ENCODE measurements around the gene OGFR. TPM values are rescaled to one million over a fixed set of nuclear protein-coding genes. Genes with fewer than 3 reads are reported as not detected.

OGFR gene
- total RNA-seq, 1 experiment from 2014 or later, result 73.6 TPM

DNA sequence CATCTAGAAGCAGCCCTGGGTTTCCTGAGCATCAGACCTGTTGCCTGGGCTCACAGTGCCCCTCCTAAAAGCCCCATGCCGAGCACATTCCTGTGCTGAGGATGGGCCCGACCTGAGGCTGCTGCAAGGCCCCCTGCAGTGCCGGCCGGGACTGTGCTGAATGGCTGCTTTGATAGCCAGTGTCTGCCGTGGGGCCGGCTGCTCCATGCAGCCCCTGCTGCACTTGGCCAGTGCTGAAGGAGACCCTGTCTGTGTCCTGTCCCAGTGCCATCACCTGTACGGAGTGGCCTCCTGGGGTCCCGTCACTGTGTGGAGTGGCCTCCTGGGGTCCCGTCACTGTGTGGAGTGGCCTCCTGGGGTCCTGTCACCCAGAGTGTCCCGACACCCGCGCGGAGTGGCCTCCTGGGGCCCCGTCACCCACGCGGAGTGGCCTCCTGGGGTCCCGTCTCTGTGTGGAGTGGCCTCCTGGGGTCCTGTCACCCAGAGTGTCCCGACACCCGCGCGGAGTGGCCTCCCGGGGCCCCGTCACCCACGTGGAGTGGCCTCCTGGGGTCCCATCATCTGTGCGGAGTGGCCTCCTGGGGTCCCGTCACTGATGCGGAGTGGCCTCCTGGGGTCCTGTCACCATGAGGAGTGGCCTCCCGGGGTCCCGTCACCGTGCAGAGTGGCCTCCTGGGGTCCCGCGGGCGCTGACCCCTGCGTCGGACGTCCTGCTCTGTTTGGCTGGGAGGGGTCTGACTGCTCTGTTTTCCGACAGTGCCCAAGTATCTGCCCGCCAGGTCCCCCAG, 19.2 kb downstream of the OGFR start:
- no peaks in the 10 kb centered on the region for H3K36me3 ChIP-seq (ENCODE audit: control insufficient read depth in 1 of 2, insufficient read depth in 2 of 2, low read length in 2 of 2)
- no TSS peak for BruUV-seq (replicated peaks)
- H3K4me2 ChIP-seq (ENCODE audit: low read length), result peak overlapping the region; percentile 82
- intact Hi-C loops (cut with micrococcal nuclease), result loop anchor here (2.0 kb wide), 1 partner anchor 185 kb away; no protein-coding TSS in a partner anchor
- H3K27me3 ChIP-seq (ENCODE audit: insufficient read depth, low read length), result no peaks in the 10 kb centered on the region
- 0 out of 2 replicates have a peak overlapping the region, but pooled peaks have one; percentile 45 for H3K9ac ChIP-seq (ENCODE audit: low read length)
- no peak overlapping the region for H3K4me3 ChIP-seq (replicated peaks in 1 of 2; ENCODE audit: low read depth in 1 of 2, low read length in 2 of 2)
- ChIA-PET POLR2A (interaction anchor here (0.9 to 1.2 kb wide), 2 partner anchors 38 kb away, joined by 3 read pairs; partner anchors contain the start of gene TCFL5), CTCF (interaction anchor here (0.6 to 1.8 kb wide), 6 partner anchors 24 to 247 kb away, joined by 3 to 9 read pairs (median 5); partner anchors contain the start of gene TCFL5), RAD21 (ENCODE audit: low non-redundant PET in 1 of 2, low total read pairs in 2 of 2, uncharacterized antibody in 2 of 2, unreplicated experiment in 2 of 2) (no interaction called here)
- no peaks in the 10 kb centered on the region for H3K79me2 ChIP-seq (ENCODE audit: insufficient read depth, low read length)
- H3K27ac ChIP-seq (ENCODE audit: low read depth, low read length), result peak overlapping the region; percentile 51; the same call in 1 of the 2 replicates
- DNase-seq (ENCODE audit: low read depth, low spot score) (no peak), ATAC-seq (no peak)
- no peak overlapping the region for H2AFZ ChIP-seq (ENCODE audit: low read depth, low read length, poor library complexity, severe bottlenecking)
- peaks cover 43 to 49% of the 10 kb centered on the region in 2 experiments for H3K4me1 ChIP-seq (ENCODE audit: control insufficient read depth in 1 of 2, insufficient read depth in 2 of 2, low read length in 2 of 2)
- no peaks in the 10 kb centered on the region for H4K20me1 ChIP-seq (ENCODE audit: insufficient read depth)
- TF ChIP-seq RAD21 (IDR thresholded peaks at IDR 0.05; ENCODE audit: low read depth) (no peak), CBX3 (IDR thresholded peaks at IDR 0.05; ENCODE audit: low read depth) (no peak), ZFX (IDR thresholded peaks at IDR 0.05) (no peak)
- H3K9me3 ChIP-seq (ENCODE audit: control insufficient read depth in 1 of 2, insufficient read depth in 1 of 2, low read depth in 1 of 2, low read length in 2 of 2), result no peaks in the 10 kb centered on the region
- no peaks in the 10 kb centered on the region for H3K9me2 ChIP-seq (ENCODE audit: insufficient read depth)

DNA sequence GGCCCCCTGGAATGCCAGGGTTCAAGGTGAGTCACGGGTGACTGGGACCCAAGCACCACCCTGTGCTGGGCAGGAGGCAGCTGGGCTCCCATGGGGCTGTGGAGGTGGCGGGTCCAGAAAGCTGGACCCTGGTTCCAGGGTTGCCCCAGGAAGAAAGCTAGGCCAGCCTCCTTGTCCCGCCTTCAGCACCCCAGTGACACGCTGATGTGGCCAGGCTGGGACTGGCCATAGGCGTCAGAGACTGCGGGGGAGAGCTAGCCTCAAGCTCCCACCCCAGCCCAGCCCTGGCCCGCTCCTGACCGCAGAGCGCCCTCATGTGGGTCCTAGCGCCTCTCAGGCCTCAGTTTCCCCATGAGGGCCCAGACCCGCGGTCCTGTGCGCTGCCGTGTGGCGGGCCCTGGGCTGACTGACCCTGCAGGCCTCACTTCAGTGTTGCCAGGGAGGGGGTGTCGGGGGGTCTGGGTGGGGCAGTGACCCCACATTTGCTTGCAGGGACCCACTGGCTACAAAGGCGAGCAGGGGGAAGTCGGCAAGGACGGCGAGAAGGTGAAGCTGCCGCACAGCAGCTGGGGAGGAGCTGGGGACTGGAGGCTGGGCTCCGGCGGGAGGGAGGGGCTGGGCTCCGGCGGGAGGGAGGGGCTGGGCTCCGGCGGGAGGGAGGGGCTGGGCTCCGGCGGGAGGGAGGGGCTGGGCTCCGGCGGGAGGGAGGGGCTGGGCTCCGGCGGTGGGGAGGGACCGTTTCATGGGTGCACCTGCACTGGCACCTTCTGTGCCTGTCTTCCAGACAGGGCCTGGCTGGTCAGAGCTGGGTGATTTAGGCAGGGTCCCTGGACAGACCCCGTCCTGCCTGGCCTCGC, 20.1 kb downstream of the OGFR start:
- no TSS peak for BruUV-seq (replicated peaks)
- CTCF ChIA-PET, result interaction anchor here (0.7 to 1.2 kb wide), 3 partner anchors 23 to 184 kb away, joined by 4 to 5 read pairs (median 4); no protein-coding TSS in a partner anchor

More for the DNA sequence above, 20.1 kb downstream of the OGFR start:
- RAD21 ChIA-PET (ENCODE audit: low non-redundant PET in 1 of 2, low total read pairs in 2 of 2, uncharacterized antibody in 2 of 2, unreplicated experiment in 2 of 2), result interaction anchor here in 1 of 2 experiments (0.5 kb wide), 1 partner anchor 113 kb away, joined by 3 read pairs; no protein-coding TSS in a partner anchor
- Histone ChIP-seq H3K27ac (ENCODE audit: low read depth, low read length) (peak overlapping the region; percentile 51; the same call in 1 of the 2 replicates), H3K79me2 (ENCODE audit: insufficient read depth, low read length) (no peaks in the 10 kb centered on the region), H3K9me3 (ENCODE audit: control insufficient read depth in 1 of 2, insufficient read depth in 1 of 2, low read depth in 1 of 2, low read length in 2 of 2) (no peaks in the 10 kb centered on the region), H3K27me3 (ENCODE audit: insufficient read depth, low read length) (no peaks in the 10 kb centered on the region), H3K9me2 (ENCODE audit: insufficient read depth) (no peaks in the 10 kb centered on the region), H3K4me3 (replicated peaks in 1 of 2; ENCODE audit: low read depth in 1 of 2, low read length in 2 of 2) (peak overlapping the region; percentile 2 to 43; a peak in 3 of 4 replicates), H3K4me1 (ENCODE audit: control insufficient read depth in 1 of 2, insufficient read depth in 2 of 2, low read length in 2 of 2) (peaks cover 35 to 41% of the 10 kb centered on the region in 2 experiments), H3K4me2 (ENCODE audit: low read length) (peak overlapping the region; percentile 82), H2AFZ (ENCODE audit: low read depth, low read length, poor library complexity, severe bottlenecking) (no peak overlapping the region), H3K36me3 (ENCODE audit: control insufficient read depth in 1 of 2, insufficient read depth in 2 of 2, low read length in 2 of 2) (no peaks in the 10 kb centered on the region), H4K20me1 (ENCODE audit: insufficient read depth) (no peaks in the 10 kb centered on the region), H3K9ac (ENCODE audit: low read length) (peak overlapping the region; percentile 45)
- POLR2A ChIA-PET, result interaction anchor here (0.6 to 0.9 kb wide), 3 partner anchors 30 to 37 kb away, joined by 3 to 4 read pairs (median 3); partner anchors contain the start of gene TCFL5
- intact Hi-C loops (cut with micrococcal nuclease), result no loop called here
- TF ChIP-seq SIN3A (IDR thresholded peaks at IDR 0.05; ENCODE audit: low read depth) (no peak), YY1 (IDR thresholded peaks at IDR 0.05; ENCODE audit: extremely low read depth, insufficient replicate concordance, low read depth, low read length) (no peak), EGR1 (IDR thresholded peaks at IDR 0.05; ENCODE audit: low read depth) (no peak)
- no peak for DNase-seq (ENCODE audit: low read depth, low spot score)
- ATAC-seq, result peak; percentile 66

Data from HCT116 (cell line).